Thyroid gland (tissue), 4 donors: ENCODE measurements around the gene HSPB6.

Experiments
- POLR2A ChIP-seq, 2 donors: fragments of 450-650 bp; IDR thresholded peaks; one replicate each; pipeline ENCODE4 v1.6.1; 2017; ENCODE audit warnings: antibody characterized with exemption in 2 of 2, mild to moderate bottlenecking in 2 of 2, moderate library complexity in 1 of 2
- TF ChIP-seq, protein P1 (sequence below), 6 experiments: fragments of 200-600 bp in 3 of 6; fragments of 450-650 bp in 3 of 6; sonication (generic) in 3 of 6; IDR thresholded peaks; one replicate each; pipeline ENCODE4 v1.5.1; 2016 to 2019; ENCODE audit warnings: antibody characterized with exemption in 6 of 6, mild to moderate bottlenecking in 2 of 6, inconsistent platforms in 1 of 6, moderate library complexity in 1 of 6

DNA sequence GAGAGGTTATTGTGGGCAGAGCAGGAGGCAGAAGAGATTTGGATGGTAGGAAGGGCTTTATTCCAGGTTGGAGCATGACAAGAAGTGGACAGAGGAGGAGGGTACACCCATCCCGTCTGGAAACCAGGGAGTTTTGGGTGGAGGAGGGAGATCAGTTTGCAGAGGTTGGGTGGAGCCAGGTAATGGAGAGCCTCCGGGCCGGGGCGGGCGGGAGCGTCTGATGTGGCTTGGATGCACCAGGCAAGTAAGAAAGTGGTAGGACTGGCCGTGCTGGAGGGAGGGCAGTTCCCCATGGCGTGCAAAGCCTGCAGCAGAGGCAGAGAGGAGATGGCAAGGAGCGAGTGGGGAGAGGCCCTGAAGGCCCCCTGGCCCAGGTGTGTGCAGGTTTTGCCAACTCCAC lies 25.5 kb downstream of the HSPB6 start:
- TF ChIP-seq, protein P1, sequence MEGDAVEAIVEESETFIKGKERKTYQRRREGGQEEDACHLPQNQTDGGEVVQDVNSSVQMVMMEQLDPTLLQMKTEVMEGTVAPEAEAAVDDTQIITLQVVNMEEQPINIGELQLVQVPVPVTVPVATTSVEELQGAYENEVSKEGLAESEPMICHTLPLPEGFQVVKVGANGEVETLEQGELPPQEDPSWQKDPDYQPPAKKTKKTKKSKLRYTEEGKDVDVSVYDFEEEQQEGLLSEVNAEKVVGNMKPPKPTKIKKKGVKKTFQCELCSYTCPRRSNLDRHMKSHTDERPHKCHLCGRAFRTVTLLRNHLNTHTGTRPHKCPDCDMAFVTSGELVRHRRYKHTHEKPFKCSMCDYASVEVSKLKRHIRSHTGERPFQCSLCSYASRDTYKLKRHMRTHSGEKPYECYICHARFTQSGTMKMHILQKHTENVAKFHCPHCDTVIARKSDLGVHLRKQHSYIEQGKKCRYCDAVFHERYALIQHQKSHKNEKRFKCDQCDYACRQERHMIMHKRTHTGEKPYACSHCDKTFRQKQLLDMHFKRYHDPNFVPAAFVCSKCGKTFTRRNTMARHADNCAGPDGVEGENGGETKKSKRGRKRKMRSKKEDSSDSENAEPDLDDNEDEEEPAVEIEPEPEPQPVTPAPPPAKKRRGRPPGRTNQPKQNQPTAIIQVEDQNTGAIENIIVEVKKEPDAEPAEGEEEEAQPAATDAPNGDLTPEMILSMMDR (IDR thresholded peaks at IDR 0.05), result no peak
- TF ChIP-seq POLR2A (IDR thresholded peaks at IDR 0.05), result no peak
